Activated naive CD4-positive, alpha-beta T cell treated with anti-CD3 and anti-CD28 coated beads, Interleukin-2, amount 50 U/mL, for 24 hours (primary cell): Measurements from ENCODE around the gene DNM3.

Source experiments
- H3K27ac Mint-ChIP-seq: one replicate; pipeline ENCODE4 v1.8.0; 2021; ENCODE audit warnings: mild to moderate bottlenecking, mixed read lengths
- H3K27me3 Mint-ChIP-seq: one replicate; pipeline ENCODE4 v1.8.0; 2021; ENCODE audit warnings: mixed read lengths
- H3K36me3 Mint-ChIP-seq: one replicate; pipeline ENCODE4 v1.8.0; 2021; ENCODE audit warnings: mixed read lengths
- H3K4me1 Mint-ChIP-seq: one replicate; pipeline ENCODE4 v1.8.0; 2021; ENCODE audit warnings: mixed read lengths
- H3K4me3 Mint-ChIP-seq: one replicate; pipeline ENCODE4 v1.8.0; 2021; ENCODE audit warnings: mild to moderate bottlenecking, mixed read lengths
- H3K9me3 Mint-ChIP-seq: one replicate; pipeline ENCODE4 v1.8.0; 2021; ENCODE audit warnings: mixed read lengths

Gene DNM3

DNA sequence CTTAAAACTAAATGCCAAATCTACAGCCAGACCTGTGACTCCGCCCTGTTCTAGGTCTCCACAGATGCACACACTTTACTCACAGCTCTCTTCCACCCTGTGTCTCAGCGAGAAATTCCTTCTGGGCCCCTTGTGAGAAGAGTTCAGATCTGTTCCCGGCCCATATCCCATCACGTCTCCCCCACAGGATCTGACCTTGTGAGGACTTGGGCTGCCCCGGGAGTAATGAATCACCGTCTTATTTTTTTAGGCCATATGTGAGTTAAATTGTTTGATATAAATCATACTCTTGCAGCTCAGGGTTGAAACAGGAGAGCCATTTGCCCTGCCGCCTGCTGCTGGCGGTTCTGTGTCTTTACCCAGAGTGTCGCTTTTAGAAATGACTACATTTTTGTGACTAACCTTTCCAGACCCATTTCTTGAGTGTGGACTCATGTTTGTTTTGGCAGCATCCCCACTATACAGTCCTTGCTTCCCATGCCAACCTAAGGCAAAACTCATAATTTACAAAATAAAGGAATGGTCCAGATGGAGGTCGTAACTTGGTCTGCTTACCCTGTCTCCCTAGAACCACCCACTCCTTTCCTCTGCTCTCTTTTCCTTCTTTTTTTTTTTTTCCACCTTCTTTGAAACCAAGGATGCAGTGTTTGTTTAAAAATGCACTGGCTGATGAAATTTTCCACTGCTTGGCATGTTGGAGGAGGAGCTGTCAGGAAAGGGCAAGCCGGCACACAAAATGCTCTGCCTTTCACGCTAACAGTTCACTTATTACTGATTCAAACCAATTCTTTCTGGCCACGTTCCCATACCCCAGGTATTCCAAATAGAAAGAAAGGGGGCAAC is 481.1 kb downstream of the DNM3 start:
- no peaks in the 10 kb centered on the region for H3K27me3 Mint-ChIP-seq
- no peaks in the 10 kb centered on the region for H3K36me3 Mint-ChIP-seq
- H3K9me3 Mint-ChIP-seq, result no peaks in the 10 kb centered on the region
- H3K4me3 Mint-ChIP-seq, result no peak overlapping the region
- H3K27ac Mint-ChIP-seq, result no peak overlapping the region
- H3K4me1 Mint-ChIP-seq, result no peaks in the 10 kb centered on the region

- peaks cover 6% of the 10 kb centered on the region for H3K9me3 Mint-ChIP-seq
- H3K36me3 Mint-ChIP-seq, result no peaks in the 10 kb centered on the region
- no peaks in the 10 kb centered on the region for H3K27me3 Mint-ChIP-seq
- H3K4me3 Mint-ChIP-seq, result no peak overlapping the region
- H3K27ac Mint-ChIP-seq, result no peak overlapping the region
- H3K4me1 Mint-ChIP-seq, result no peaks in the 10 kb centered on the region
These were observed 482.4 kb downstream of the DNM3 start for GRCh38 chr1:172323686-172324085.

GRCh38 chr1:172324086-172324485 is 482.8 kb downstream of the DNM3 start:
- no peaks in the 10 kb centered on the region for H3K36me3 Mint-ChIP-seq
- peaks cover 6% of the 10 kb centered on the region for H3K9me3 Mint-ChIP-seq
- H3K4me1 Mint-ChIP-seq, result no peaks in the 10 kb centered on the region
- no peak overlapping the region for H3K27ac Mint-ChIP-seq
- no peak overlapping the region for H3K4me3 Mint-ChIP-seq
- no peaks in the 10 kb centered on the region for H3K27me3 Mint-ChIP-seq

- H3K4me1 Mint-ChIP-seq, result no peaks in the 10 kb centered on the region
- no peak overlapping the region for H3K27ac Mint-ChIP-seq
- H3K27me3 Mint-ChIP-seq, result no peaks in the 10 kb centered on the region
- no peak overlapping the region for H3K4me3 Mint-ChIP-seq
- H3K9me3 Mint-ChIP-seq, result peaks cover 6% of the 10 kb centered on the region
- no peaks in the 10 kb centered on the region for H3K36me3 Mint-ChIP-seq
These were observed 483.5 kb downstream of the DNM3 start for GRCh38 chr1:172324761-172325160.

- no peak overlapping the region for H3K27ac Mint-ChIP-seq
- H3K4me3 Mint-ChIP-seq, result no peak overlapping the region
- H3K9me3 Mint-ChIP-seq, result peaks cover 6% of the 10 kb centered on the region
- H3K27me3 Mint-ChIP-seq, result no peaks in the 10 kb centered on the region
- no peaks in the 10 kb centered on the region for H3K4me1 Mint-ChIP-seq
- H3K36me3 Mint-ChIP-seq, result no peaks in the 10 kb centered on the region
These were observed 484.2 kb downstream of the DNM3 start for GRCh38 chr1:172325531-172325930.

DNA sequence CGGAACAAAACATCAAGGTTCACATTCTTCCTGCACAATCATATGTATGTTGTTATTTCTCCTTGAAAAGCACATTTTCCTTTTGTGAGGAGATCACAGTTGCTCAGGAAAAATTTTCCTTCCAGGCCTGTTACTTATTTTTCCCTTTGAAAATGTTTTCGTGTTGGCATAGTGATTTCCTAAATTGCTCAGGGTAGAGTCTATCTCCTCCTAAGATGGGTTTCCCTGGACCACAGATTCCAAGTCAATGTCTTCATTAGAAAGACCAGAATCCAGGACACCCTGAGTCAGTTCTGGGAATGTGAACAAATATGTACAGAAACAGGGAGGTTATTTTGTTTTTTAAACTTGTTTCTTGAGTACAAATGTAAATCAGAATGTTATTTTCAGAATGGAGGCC is 484.8 kb downstream of the DNM3 start:
- Mint-ChIP-seq H3K4me3 (no peak overlapping the region), H3K27me3 (no peaks in the 10 kb centered on the region), H3K36me3 (no peaks in the 10 kb centered on the region), H3K9me3 (peaks cover 6% of the 10 kb centered on the region), H3K4me1 (no peaks in the 10 kb centered on the region), H3K27ac (no peak overlapping the region)

DNA sequence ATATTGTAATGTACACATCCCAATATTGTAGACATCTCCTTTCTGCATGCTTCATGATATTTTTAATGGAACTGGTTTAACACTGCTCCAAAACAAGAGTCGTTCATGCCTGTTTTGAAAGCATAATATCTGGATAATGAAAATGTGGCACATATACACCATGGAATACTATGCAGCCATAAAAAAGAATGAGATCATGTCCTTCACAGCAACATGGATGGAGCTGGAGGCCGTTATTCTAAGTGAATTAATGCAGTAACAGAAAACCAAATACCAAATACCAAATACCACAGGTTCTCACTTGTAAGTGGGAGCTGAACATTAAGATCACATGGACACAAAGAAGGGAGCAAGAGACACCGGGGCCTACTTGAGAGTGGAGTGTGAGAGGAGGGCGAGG is 487.0 kb downstream of the DNM3 start:
- H3K27ac Mint-ChIP-seq, result no peak overlapping the region
- peaks cover 11% of the 10 kb centered on the region for H3K9me3 Mint-ChIP-seq
- H3K27me3 Mint-ChIP-seq, result no peaks in the 10 kb centered on the region
- no peak overlapping the region for H3K4me3 Mint-ChIP-seq
- H3K4me1 Mint-ChIP-seq, result no peaks in the 10 kb centered on the region
- peaks cover 4% of the 10 kb centered on the region for H3K36me3 Mint-ChIP-seq

- H3K27ac Mint-ChIP-seq, result no peak overlapping the region
- no peaks in the 10 kb centered on the region for H3K4me1 Mint-ChIP-seq
- peaks cover 11% of the 10 kb centered on the region for H3K9me3 Mint-ChIP-seq
- H3K36me3 Mint-ChIP-seq, result peaks cover 4% of the 10 kb centered on the region
- no peaks in the 10 kb centered on the region for H3K27me3 Mint-ChIP-seq
- H3K4me3 Mint-ChIP-seq, result no peak overlapping the region
These were observed 490.9 kb downstream of the DNM3 start for GRCh38 chr1:172332230-172332629.

DNA sequence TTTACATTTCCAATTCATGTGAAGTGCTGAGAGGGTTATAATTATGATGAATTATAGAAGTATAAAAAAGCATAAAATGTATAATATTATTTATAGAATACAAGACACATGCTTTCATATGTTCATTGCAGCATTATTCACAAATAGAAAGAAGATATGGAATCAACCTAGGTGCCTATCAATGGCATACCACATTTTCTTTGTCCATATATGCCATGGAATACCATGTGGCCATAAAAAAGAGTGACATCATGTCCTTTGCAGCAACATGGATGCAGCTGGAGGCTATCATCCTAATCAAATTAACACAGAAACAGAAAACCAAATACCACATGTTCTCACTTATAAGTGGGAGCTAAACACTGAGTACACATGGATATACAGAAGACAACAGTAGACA is 494.1 kb downstream of the DNM3 start:
- Mint-ChIP-seq H3K27ac (no peak overlapping the region), H3K27me3 (no peaks in the 10 kb centered on the region), H3K4me1 (peaks cover 8% of the 10 kb centered on the region), H3K9me3 (peaks cover 5% of the 10 kb centered on the region), H3K4me3 (no peak overlapping the region), H3K36me3 (peaks cover 6% of the 10 kb centered on the region)

DNA sequence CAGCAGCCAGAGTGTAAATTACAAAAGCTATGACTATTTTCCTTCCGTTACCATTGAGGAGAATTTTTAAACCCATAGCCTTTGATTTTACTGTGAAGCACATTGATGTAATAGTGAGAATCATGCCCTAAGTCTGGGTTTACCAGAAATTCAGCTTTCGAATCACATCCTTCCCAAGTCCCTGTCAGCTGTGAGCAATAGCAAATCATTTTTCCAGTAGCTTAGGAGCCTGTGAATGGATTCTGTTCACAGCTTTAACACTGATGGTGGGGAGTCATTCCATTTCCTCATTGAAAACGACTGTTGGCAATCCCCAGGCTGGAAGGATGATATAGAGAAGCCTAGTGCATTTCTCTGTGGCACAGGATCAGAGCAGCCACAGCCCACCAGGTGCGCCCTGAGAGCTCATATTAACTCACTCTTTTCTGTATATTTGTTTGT is 497.0 kb downstream of the DNM3 start:
- Mint-ChIP-seq H3K27ac (peak overlapping the region; percentile 55), H3K4me1 (peaks cover 17% of the 10 kb centered on the region), H3K36me3 (peaks cover 2% of the 10 kb centered on the region), H3K27me3 (no peaks in the 10 kb centered on the region), H3K4me3 (no peak overlapping the region), H3K9me3 (no peaks in the 10 kb centered on the region)

DNA sequence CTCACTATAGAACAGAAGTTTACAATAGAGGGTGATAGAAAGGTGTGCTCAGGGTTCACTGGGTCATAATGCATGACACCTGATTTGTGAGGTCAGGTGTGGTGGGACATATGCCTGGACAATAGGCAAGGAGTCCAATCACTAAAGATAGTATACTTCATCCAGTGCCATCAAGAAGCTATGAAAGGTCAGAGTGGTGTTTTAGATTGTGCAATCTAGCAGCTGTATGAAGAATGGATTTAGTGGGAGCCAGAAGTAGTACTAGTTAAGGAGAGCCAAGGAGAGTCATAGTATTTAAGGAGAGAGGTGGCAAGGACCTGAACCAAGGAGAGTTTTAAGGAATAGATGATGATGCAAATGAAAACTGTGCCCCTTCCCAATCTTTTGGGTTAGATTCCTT is 498.5 kb downstream of the DNM3 start:
- Mint-ChIP-seq H3K36me3 (peaks cover 2% of the 10 kb centered on the region), H3K27me3 (no peaks in the 10 kb centered on the region), H3K4me3 (no peak overlapping the region), H3K27ac (no peak overlapping the region), H3K4me1 (peaks cover 25% of the 10 kb centered on the region), H3K9me3 (no peaks in the 10 kb centered on the region)

DNA sequence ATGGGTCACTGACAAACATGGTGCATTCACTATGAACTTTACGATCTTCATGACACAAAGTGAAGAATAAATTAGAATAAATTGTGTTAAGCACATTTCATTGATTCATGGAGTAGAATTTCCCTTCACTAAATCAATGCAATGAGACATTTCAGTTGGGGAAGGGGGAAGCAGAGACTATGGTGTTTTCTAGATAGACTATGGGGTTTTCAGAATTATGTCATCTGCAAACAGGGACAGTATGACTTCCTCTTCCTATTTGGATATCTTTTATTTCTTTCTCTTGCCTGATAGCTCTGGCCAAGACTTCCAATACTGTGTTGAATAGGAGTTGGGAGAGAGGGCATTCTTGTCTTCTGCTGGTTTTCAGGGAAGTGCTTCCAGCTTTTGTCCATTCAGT is 499.2 kb downstream of the DNM3 start:
- H3K27ac Mint-ChIP-seq, result no peak overlapping the region
- H3K4me1 Mint-ChIP-seq, result peaks cover 25% of the 10 kb centered on the region
- no peaks in the 10 kb centered on the region for H3K9me3 Mint-ChIP-seq
- peaks cover 2% of the 10 kb centered on the region for H3K36me3 Mint-ChIP-seq
- no peaks in the 10 kb centered on the region for H3K27me3 Mint-ChIP-seq
- H3K4me3 Mint-ChIP-seq, result no peak overlapping the region

DNA sequence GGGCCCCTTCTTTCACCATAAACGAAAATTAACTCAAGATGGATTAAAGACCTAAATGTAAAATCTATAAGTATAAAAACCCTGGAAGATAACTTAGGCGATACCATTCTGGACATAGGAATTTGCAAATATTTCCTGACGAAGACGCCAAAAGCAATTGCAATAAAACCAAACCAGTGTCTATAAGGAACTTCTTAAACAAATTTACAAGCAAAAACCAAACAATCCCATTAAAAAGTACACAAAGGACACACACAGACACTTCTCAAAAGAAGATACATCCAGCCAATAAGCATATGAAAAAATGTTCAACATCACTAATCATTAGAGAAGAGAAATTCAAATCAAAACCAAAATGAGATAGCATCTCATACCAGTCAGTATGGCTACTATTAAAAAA is 500.4 kb downstream of the DNM3 start:
- Mint-ChIP-seq H3K27ac (no peak overlapping the region), H3K4me3 (no peak overlapping the region), H3K36me3 (peaks cover 2% of the 10 kb centered on the region), H3K27me3 (no peaks in the 10 kb centered on the region), H3K4me1 (peaks cover 25% of the 10 kb centered on the region), H3K9me3 (no peaks in the 10 kb centered on the region)

DNA sequence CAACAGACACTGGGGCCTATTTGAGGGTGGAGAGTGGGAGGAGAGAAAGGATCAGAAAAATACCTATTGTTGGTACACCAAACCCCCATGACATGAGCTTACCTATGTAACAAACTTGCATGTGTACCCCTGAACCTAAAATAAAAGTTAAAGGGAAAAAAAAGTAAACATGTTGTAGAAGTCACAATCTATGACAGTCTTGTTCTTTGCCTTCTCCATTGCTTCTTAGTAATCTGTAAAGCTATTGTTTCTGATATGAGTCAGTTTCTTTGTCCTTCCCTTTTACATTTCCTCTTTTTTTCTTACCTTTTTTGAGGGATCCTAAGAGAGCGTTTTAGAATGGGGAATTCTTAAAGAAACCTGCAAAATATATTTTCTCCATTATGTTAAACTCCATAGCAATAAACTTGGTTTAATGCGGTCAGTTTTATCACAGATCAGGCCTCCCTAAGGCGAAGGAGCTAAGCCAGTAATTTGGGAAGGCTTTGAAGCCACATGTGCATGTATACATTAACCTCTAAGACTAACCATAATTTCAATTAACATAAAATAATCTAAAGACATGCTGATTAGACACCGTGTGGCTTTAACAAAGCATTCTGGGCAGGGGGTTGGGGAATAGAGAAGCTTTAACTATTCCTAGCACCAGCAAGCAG is 501.4 kb downstream of the DNM3 start:
- Mint-ChIP-seq H3K9me3 (peaks cover 7% of the 10 kb centered on the region), H3K4me1 (peaks cover 25% of the 10 kb centered on the region), H3K4me3 (no peak overlapping the region), H3K27me3 (no peaks in the 10 kb centered on the region), H3K27ac (no peak overlapping the region), H3K36me3 (peaks cover 8% of the 10 kb centered on the region)

GRCh38 chr1:172343240-172344160 is 502.2 kb downstream of the DNM3 start:
- Mint-ChIP-seq H3K4me1 (peaks cover 22% of the 10 kb centered on the region), H3K9me3 (peaks cover 15% of the 10 kb centered on the region), H3K4me3 (peak overlapping the region; percentile 1), H3K36me3 (peaks cover 12% of the 10 kb centered on the region), H3K27me3 (no peaks in the 10 kb centered on the region), H3K27ac (no peak overlapping the region)
